Endothelial cell of umbilical vein (primary cell): Measurements from ENCODE around the gene C1QB. TPM values are rescaled to one million over a fixed set of nuclear protein-coding genes. Genes with fewer than 3 reads are reported as not detected.

Source experiments
- BruUV-seq: library from RNA; stranded (reverse); fragments of 400-500 nt; replicated peaks from 2 replicates; lab custom pipeline; 2021; lab: Mats Ljungman, UMichigan
- CTCF ChIA-PET: fragments of 300-600, 350-600 bp; sonication (Branson Sonifier 250); formaldehyde crosslinking; loops from one replicate; lab custom pipeline; 2021; ENCODE audit warnings: antibody characterized with exemption, inconsistent platforms; lab: Charles Lee
- POLR2A ChIA-PET: fragments of 300-600, 350-600 bp; sonication (Branson Sonifier 250); formaldehyde crosslinking; loops from one replicate; lab custom pipeline; 2021; ENCODE audit warnings: antibody characterized with exemption, inconsistent platforms; lab: Charles Lee
- DNase-seq: peaks from one replicate; pipeline ENCODE4 v3.0.0-alpha.2; 2011; ENCODE audit warnings: low read depth, low spot score
- FAIRE-seq: peaks from 2 replicates; lab custom pipeline; 2011; peaks lifted over from hg19 to GRCh38; lab: Jason Lieb, UNC
- H2AFZ ChIP-seq: 2 replicates; pipeline ENCODE4 v1.6.0; 2012; ENCODE audit warnings: low read depth, low read length, control low read depth, inconsistent platforms
- H3K27ac ChIP-seq: 2 replicates; pipeline ENCODE4 v1.5.1; 2011; ENCODE audit warnings: low read depth, mild to moderate bottlenecking, control low read depth, low read length, moderate library complexity; ENCODE audit not compliant: insufficient read depth
- H3K27me3 ChIP-seq, 2 experiments: 2 replicates each; pipeline versions ENCODE4 v1.6.0 to v1.6.1; 2011; ENCODE audit warnings: low read length in 2 of 2, mixed read lengths in 1 of 2; ENCODE audit not compliant: control insufficient read depth in 2 of 2, insufficient read depth in 2 of 2
- H3K36me3 ChIP-seq, 2 experiments: 2 replicates in 1 of 2; 3 replicates in 1 of 2; pipeline ENCODE4 v1.5.1; 2011; ENCODE audit warnings: low read length in 2 of 2, mild to moderate bottlenecking in 1 of 2, moderate library complexity in 1 of 2; ENCODE audit not compliant: control insufficient read depth in 2 of 2, insufficient read depth in 2 of 2; ENCODE audit errors: extremely low read depth in 1 of 2
- H3K4me1 ChIP-seq: 3 replicates; pipeline ENCODE4 v1.5.1; 2011; ENCODE audit warnings: mild to moderate bottlenecking, low read length; ENCODE audit not compliant: control insufficient read depth, insufficient read depth; ENCODE audit errors: extremely low read depth
- H3K4me2 ChIP-seq: 2 replicates; pipeline ENCODE4 v1.6.1; 2011; ENCODE audit warnings: low read length, control low read depth, mixed read lengths; ENCODE audit not compliant: insufficient read depth
- H3K4me3 ChIP-seq, 3 experiments: fragments of 200-600 bp in 1 of 3; sonication (generic), shearing (Covaris generic) in 1 of 3; replicated peaks in 1 of 3; 2 replicates each; pipeline ENCODE4 v1.5.1; 2011 to 2016; ENCODE audit warnings: control low read depth in 3 of 3, low read length in 3 of 3, mild to moderate bottlenecking in 2 of 3, inconsistent platforms in 1 of 3, low read depth in 1 of 3, moderate library complexity in 1 of 3; ENCODE audit not compliant: insufficient read depth in 1 of 3
- H3K79me2 ChIP-seq: 2 replicates; pipeline ENCODE4 v1.6.0; 2012; ENCODE audit warnings: low read length, inconsistent platforms; ENCODE audit not compliant: control insufficient read depth, insufficient read depth
- H3K9ac ChIP-seq: replicated peaks from 2 replicates; pipeline ENCODE3; 2011; ENCODE audit warnings: low read length, control low read depth; ENCODE audit not compliant: insufficient read depth; ENCODE audit errors: extremely low read depth
- H3K9me1 ChIP-seq: replicated peaks from 3 replicates; pipeline ENCODE4 v1.6.0; 2011; ENCODE audit warnings: mild to moderate bottlenecking, low read length; ENCODE audit not compliant: control insufficient read depth, insufficient read depth; ENCODE audit errors: extremely low read depth
- H3K9me3 ChIP-seq: replicated peaks from 2 replicates; pipeline ENCODE4 v1.5.1; 2012; ENCODE audit warnings: low read length, inconsistent platforms; ENCODE audit not compliant: control insufficient read depth, insufficient read depth
- H4K20me1 ChIP-seq: replicated peaks from 2 replicates; pipeline ENCODE3; 2011; ENCODE audit warnings: mild to moderate bottlenecking, low read length; ENCODE audit not compliant: control insufficient read depth, insufficient read depth; ENCODE audit errors: extremely low read depth
- CTCF ChIP-seq, 2 donors: IDR thresholded peaks; 1 replicate in 1 of 2; 2 replicates in 1 of 2; pipeline ENCODE4 v1.5.1; 2011; ENCODE audit warnings: low read length in 2 of 2, mild to moderate bottlenecking in 2 of 2, moderate library complexity in 2 of 2, control low read depth in 1 of 2, inconsistent platforms in 1 of 2, low read depth in 1 of 2; ENCODE audit not compliant: insufficient read depth in 1 of 2; ENCODE audit errors: extremely low read depth in 1 of 2
- EZH2 ChIP-seq: IDR thresholded peaks from 2 replicates; pipeline ENCODE4 v1.6.1; 2012; ENCODE audit warnings: borderline replicate concordance, low read depth, mild to moderate bottlenecking, moderate library complexity, low read length, inconsistent platforms; ENCODE audit not compliant: severe bottlenecking
- FOS ChIP-seq: IDR thresholded peaks from 2 replicates; pipeline ENCODE4 v1.6.1; 2011; ENCODE audit warnings: mild to moderate bottlenecking, low read length, moderate library complexity, borderline replicate concordance; ENCODE audit not compliant: insufficient read depth
- GATA2 ChIP-seq: IDR thresholded peaks from 2 replicates; pipeline ENCODE4 v1.7.0; 2011; ENCODE audit warnings: low read depth, mild to moderate bottlenecking, moderate library complexity, mixed read lengths, low read length; ENCODE audit not compliant: insufficient read length, insufficient read depth
- JUN ChIP-seq: IDR thresholded peaks from 2 replicates; pipeline ENCODE4 v1.6.1; 2011; ENCODE audit warnings: borderline replicate concordance, low read depth; ENCODE audit not compliant: insufficient read length, insufficient read depth
- MAX ChIP-seq: IDR thresholded peaks from 2 replicates; pipeline ENCODE4 v1.6.1; 2011; ENCODE audit not compliant: insufficient read depth, insufficient read length
- MYC ChIP-seq: IDR thresholded peaks from one replicate; pipeline ENCODE4 v1.6.1; 2011; ENCODE audit warnings: mild to moderate bottlenecking, low read depth, low read length
- POLR2A ChIP-seq: IDR thresholded peaks from 2 replicates; pipeline ENCODE4 v1.6.1; 2012; ENCODE audit warnings: low read depth, mild to moderate bottlenecking, control low read depth, low read length
- POLR2AphosphoS5 ChIP-seq: IDR thresholded peaks from 2 replicates; pipeline ENCODE4 v1.6.1; 2012; ENCODE audit warnings: low read depth, mild to moderate bottlenecking, control low read depth, low read length, moderate library complexity; ENCODE audit not compliant: insufficient read depth
- dilution Hi-C: fragments of 300-500 bp; cut with MboI; formaldehyde crosslinking; loops from one replicate; pipeline ENCODE4 v1.15.0; 2019; ENCODE audit warnings: low sequenced_read_pairs; ENCODE audit not compliant: extremely low pct_ligation_motif_present
- intact Hi-C: fragments of 100-400 bp; cut with micrococcal nuclease; formaldehyde crosslinking; loops from one replicate; pipeline ENCODE4 v1.10.0; 2022
- polyA plus RNA-seq, 4 experiments: library from polyadenylated mRNA; depleted of rRNA in 3 of 4; stranded (reverse) in 3 of 4; unstranded in 1 of 4; fragments of >200 nt; gene quantifications; 2 replicates each; pipeline versions ENCODE4 v1.2.1 to v1.2.3, GENCODE V29; 2011 to 2012; ENCODE audit warnings: missing spikeins in 1 of 4
- total RNA-seq: library from RNA; stranded (reverse); gene quantifications from 2 replicates; pipeline ENCODE4 v1.2.3, GENCODE V29; 2021

Gene C1QB
- total and polyA plus RNA-seq, 2 donors (not counting 3 experiments of a cell fraction or from before 2014, with no cell fraction given): not detected

DNA sequence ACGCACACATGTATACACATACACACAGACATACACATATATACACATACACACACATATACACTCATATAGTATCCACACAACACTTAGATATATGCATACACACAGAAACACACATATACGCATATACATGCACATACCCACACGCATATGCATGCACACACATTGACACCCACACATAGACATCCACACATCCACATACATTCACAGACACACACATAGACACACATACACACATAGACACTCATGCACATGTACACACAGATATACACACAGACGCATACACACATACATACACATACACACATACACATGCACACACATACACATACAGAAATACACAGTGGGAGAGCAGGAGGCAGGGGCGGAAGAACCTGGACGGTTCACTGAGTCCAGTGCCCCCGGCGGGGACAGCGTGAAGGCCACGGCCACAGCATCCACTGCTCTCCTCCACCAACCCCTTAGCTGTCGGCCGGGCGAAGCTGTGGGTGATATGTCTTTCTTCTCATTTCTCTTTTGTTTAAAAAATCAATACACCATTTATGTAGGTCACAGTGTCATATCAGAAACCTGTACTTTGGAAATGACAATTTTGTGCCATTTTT, 2.8 kb upstream of the C1QB start:
- H3K27me3 ChIP-seq: peaks cover 2% of the 10 kb centered on the region in 2 experiments
- no peak for TF ChIP-seq EZH2
- TF ChIP-seq MAX: no peak
- TF ChIP-seq POLR2A: no peak
- no peak for TF ChIP-seq MYC
- no peak for TF ChIP-seq FOS
- TF ChIP-seq JUN: no peak
- TF ChIP-seq GATA2: no peak
- no peak for TF ChIP-seq CTCF (IDR thresholded peaks at IDR 0.05; ENCODE audit: extremely low read depth in 1 of 2, insufficient read depth in 1 of 2, low read depth in 1 of 2, low read length in 2 of 2)
- no peak for TF ChIP-seq POLR2AphosphoS5
- no peak overlapping the region for H3K9ac ChIP-seq
- no peaks in the 10 kb centered on the region for H4K20me1 ChIP-seq
- no peaks in the 10 kb centered on the region for H3K79me2 ChIP-seq
- BruUV-seq: no TSS peak
- H3K9me3 ChIP-seq: no peaks in the 10 kb centered on the region
- intact Hi-C loops (no loop called here), dilution Hi-C loops (loop anchor here (25.0 kb wide), 1 partner anchor 312 kb away; the partner anchor contains the start of gene LACTBL1)
- no peaks in the 10 kb centered on the region for H3K36me3 ChIP-seq
- H3K4me1 ChIP-seq: no peaks in the 10 kb centered on the region
- no peaks in the 10 kb centered on the region for H3K9me1 ChIP-seq
- no peak overlapping the region for H3K27ac ChIP-seq
- H2AFZ ChIP-seq: no peak overlapping the region
- POLR2A ChIA-PET: no interaction called here
- CTCF ChIA-PET: no interaction called here
- no peak for DNase-seq
- H3K4me2 ChIP-seq: no peak overlapping the region
- FAIRE-seq: no peak
- H3K4me3 ChIP-seq: no peak overlapping the region
